Keratinocyte (primary cell): ENCODE data around the gene SLC7A14.

Source experiments
- EZH2 ChIP-seq: IDR thresholded peaks from one replicate; pipeline ENCODE4 v1.6.1; 2012; ENCODE audit warnings: inconsistent platforms, mild to moderate bottlenecking, low read length, moderate library complexity
- TF ChIP-seq, protein P1 (sequence below), 3 experiments: IDR thresholded peaks in 1 of 3; conservative IDR thresholded peaks in 1 of 3; optimal IDR thresholded peaks in 1 of 3; 2 replicates in 2 of 3; 3 replicates in 1 of 3; pipeline versions ENCODE3 to v1.5.1; 2011; ENCODE audit warnings: low read length in 3 of 3, mild to moderate bottlenecking in 3 of 3, moderate library complexity in 2 of 3, control low read depth in 1 of 3, inconsistent platforms in 1 of 3; ENCODE audit not compliant: insufficient read depth in 2 of 3; ENCODE audit errors: extremely low read depth in 1 of 3

DNA sequence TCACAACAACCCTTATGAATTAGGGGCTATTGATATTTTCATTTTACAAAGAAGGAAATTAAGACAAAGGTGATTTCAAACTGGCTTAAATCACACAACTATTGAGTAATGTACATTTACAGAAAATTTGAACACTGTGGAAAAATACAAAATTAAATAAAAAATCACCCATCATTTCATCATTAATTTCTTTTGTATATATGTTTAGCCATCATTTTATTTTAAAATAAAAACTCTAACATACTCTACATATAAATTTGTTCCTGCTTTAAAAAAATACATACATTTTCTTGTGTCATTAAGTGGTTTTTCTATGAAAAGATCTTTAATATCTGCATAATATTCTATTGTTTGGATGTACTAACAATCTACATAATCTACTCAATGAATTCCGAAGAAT, 147.0 kb downstream of the SLC7A14 start:
- TF ChIP-seq, protein P1, sequence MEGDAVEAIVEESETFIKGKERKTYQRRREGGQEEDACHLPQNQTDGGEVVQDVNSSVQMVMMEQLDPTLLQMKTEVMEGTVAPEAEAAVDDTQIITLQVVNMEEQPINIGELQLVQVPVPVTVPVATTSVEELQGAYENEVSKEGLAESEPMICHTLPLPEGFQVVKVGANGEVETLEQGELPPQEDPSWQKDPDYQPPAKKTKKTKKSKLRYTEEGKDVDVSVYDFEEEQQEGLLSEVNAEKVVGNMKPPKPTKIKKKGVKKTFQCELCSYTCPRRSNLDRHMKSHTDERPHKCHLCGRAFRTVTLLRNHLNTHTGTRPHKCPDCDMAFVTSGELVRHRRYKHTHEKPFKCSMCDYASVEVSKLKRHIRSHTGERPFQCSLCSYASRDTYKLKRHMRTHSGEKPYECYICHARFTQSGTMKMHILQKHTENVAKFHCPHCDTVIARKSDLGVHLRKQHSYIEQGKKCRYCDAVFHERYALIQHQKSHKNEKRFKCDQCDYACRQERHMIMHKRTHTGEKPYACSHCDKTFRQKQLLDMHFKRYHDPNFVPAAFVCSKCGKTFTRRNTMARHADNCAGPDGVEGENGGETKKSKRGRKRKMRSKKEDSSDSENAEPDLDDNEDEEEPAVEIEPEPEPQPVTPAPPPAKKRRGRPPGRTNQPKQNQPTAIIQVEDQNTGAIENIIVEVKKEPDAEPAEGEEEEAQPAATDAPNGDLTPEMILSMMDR (optimal IDR thresholded peaks at IDR 0.05 in 1 of 3, IDR thresholded peaks at IDR 0.05 in 1 of 3, conservative IDR thresholded peaks at IDR 0.05 in 1 of 3; ENCODE audit: extremely low read depth in 1 of 3, insufficient read depth in 2 of 3, low read length in 3 of 3), result no peak
- TF ChIP-seq EZH2, result no peak
